Naive B cell (primary cell): ENCODE measurements around the gene DDX23. TPM values are rescaled to one million over a fixed set of nuclear protein-coding genes. Genes with fewer than 3 reads are reported as not detected.
"Not testable (repeated sequence)": the region's sequence is repeated elsewhere in the genome, so short reads cannot be mapped to it uniquely, and the experiment has no call there.

ENCODE experiments used
- ATAC-seq, 2 donors: fragments of 150-1000 bp; cut with Tn5 transposase; 2 replicates each; pipeline ENCODE4 v1.10.0; 2021; ENCODE audit warnings: low read depth in 2 of 2, mild to moderate bottlenecking in 2 of 2, moderate library complexity in 2 of 2
- DNase-seq: peaks from one replicate; pipeline ENCODE4 v3.0.0; 2022
- H3K27ac Mint-ChIP-seq, 6 donors: one replicate each; pipeline ENCODE4 v1.8.0; 2020 to 2022; ENCODE audit warnings: mild to moderate bottlenecking in 6 of 6, mixed read lengths in 6 of 6, moderate library complexity in 5 of 6, inconsistent platforms in 2 of 6
- H3K27me3 Mint-ChIP-seq, 3 donors: one replicate each; pipeline ENCODE4 v1.8.0; 2021 to 2022; ENCODE audit warnings: mixed read lengths in 3 of 3, mild to moderate bottlenecking in 1 of 3
- H3K36me3 Mint-ChIP-seq, 2 donors: one replicate each; pipeline ENCODE4 v1.8.0; 2020 to 2022; ENCODE audit warnings: mixed read lengths in 2 of 2, inconsistent platforms in 1 of 2, mild to moderate bottlenecking in 1 of 2
- H3K4me1 Mint-ChIP-seq, 3 donors: one replicate each; pipeline ENCODE4 v1.8.0; 2020 to 2022; ENCODE audit warnings: mixed read lengths in 3 of 3, inconsistent platforms in 1 of 3, mild to moderate bottlenecking in 1 of 3, moderate library complexity in 1 of 3
- H3K4me3 Mint-ChIP-seq, 8 donors: one replicate each; pipeline ENCODE4 v1.8.0; 2020 to 2022; ENCODE audit warnings: mild to moderate bottlenecking in 8 of 8, mixed read lengths in 8 of 8, moderate library complexity in 8 of 8, inconsistent platforms in 2 of 8
- H3K9me3 Mint-ChIP-seq, 7 donors: one replicate each; pipeline ENCODE4 v1.8.0; 2020 to 2022; ENCODE audit warnings: mixed read lengths in 7 of 7, mild to moderate bottlenecking in 5 of 7, inconsistent platforms in 2 of 7, moderate library complexity in 1 of 7
- polyA plus RNA-seq, 6 donors: library from polyadenylated mRNA; unstranded; fragments of 300-500 nt; fragmentation: Illumina TruSeq; gene quantifications; one replicate each; pipeline ENCODE4 v1.2.3, GENCODE V29; 2021; ENCODE audit warnings: low read depth in 6 of 6

Gene DDX23
- polyA plus RNA-seq, 6 donors from 2014 or later: 9.1 to 51.3 (median 29.9) TPM

DNA sequence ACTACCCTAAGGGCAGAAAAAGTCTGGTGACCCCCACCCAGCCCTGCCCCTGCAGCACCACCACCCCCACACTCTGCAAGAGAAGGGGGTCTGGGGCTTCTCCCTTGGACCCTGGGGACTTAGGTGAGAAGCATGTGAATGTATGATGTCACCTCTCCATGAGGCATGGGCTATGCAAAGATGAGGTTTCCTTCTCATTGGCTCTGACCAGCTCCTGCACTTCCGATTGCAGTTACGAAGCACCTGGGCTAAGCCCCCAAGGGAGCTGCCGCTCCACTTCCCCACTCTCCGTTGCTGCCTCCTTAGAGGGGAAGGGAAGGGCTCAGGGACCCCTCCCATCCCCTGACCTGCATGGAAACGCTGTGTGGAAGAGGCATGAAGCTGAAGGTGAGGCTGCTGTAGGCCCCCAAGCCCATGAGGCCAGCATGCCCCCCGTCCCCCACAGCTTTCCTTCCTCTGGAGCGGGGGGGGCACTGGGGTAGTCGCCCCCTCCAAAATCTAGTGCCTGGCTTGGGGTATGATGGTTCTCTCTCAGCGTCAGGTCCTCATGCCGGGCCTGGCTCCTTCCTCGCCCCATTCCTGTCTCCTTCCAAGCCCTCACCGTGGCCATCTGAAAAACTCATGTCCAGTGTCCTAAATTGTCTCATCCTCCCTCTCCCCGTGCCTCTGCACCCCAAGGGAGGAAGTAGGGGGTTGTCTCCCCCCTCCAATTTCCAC lies 5.5 kb upstream of the DDX23 start:
- Mint-ChIP-seq H3K27ac (peak overlapping the region in 1 of 6 donors; percentile 34), H3K36me3 (no peaks in the 10 kb centered on the region), H3K9me3 (no peaks in the 10 kb centered on the region), H3K27me3 (peaks cover 0 to 6% (median 0%) of the 10 kb centered on the region in 3 donors), H3K4me1 (peaks cover 7 to 10% (median 8%) of the 10 kb centered on the region in 3 donors), H3K4me3 (no peak overlapping the region)
- DNase-seq (no peak), ATAC-seq (peak in 1 of 2 donors; percentile 46)

DNA sequence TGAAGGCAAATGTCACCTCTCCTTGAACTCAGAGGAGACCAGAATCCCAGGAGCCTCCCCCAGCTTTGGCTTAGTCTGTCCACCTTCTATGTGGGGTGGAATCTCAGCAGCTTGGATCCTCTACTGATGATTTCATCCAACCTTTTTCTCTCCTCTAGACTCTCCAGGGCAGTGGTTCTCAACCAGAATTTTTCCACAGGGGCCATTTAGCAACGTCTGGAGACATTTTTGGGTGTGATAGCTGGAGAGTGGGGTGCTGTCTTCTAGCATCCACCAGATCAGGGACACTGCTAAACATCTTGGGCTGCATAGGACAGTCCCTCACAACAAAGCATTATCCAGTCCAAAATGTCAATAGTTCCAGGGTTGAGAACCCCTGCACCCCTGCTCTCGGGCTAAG lies 4.4 kb upstream of the DDX23 start:
- ATAC-seq (no peak), DNase-seq (no peak)
- no peaks in the 10 kb centered on the region for H3K9me3 Mint-ChIP-seq
- no peak overlapping the region for H3K4me3 Mint-ChIP-seq
- no peaks in the 10 kb centered on the region for H3K27me3 Mint-ChIP-seq
- H3K27ac Mint-ChIP-seq: no peak overlapping the region
- peaks cover 7 to 18% (median 13%) of the 10 kb centered on the region in 3 donors for H3K4me1 Mint-ChIP-seq
- H3K36me3 Mint-ChIP-seq: no peaks in the 10 kb centered on the region

DNA sequence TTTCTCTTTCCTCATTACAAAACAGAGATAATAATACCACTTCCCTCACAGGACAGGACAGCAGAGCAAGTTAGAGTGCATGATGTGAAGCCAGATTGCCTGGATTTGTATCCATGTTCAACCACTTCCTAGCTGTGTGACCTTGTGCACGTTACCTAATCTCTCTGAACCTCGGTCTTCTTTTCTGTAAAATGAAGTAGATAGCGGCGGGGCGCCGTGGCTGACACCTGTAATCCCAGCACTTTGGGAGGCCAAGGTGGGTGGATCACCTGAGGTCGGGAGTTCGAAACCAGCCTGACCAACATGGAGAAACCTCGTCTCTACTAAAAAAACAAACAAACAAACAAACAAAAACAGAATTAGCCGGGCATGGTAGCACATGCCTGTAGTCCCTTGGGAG lies 3.0 kb upstream of the DDX23 start:
- Mint-ChIP-seq H3K27ac (peak overlapping the region in 1 of 6 donors; percentile 87), H3K4me1 (peaks cover 18 to 32% (median 28%) of the 10 kb centered on the region in 3 donors), H3K4me3 (peak overlapping the region in 1 of 8 donors; percentile 25)
- H3K36me3 Mint-ChIP-seq, DNase-seq, H3K27me3 Mint-ChIP-seq, ATAC-seq, H3K9me3 Mint-ChIP-seq: not testable (repeated sequence)

GRCh38 chr12:48854488-48854887 lies 2.5 kb upstream of the DDX23 start:
- Mint-ChIP-seq H3K4me3 (peak overlapping the region in 1 of 8 donors; percentile 25), H3K9me3 (no peaks in the 10 kb centered on the region), H3K27me3 (no peaks in the 10 kb centered on the region), H3K36me3 (peaks cover 0 to 7% of the 10 kb centered on the region in 2 donors), H3K27ac (peak overlapping the region in 2 of 6 donors; percentile 39 to 52), H3K4me1 (peaks cover 22 to 37% (median 32%) of the 10 kb centered on the region in 3 donors)
- no peak for ATAC-seq
- no peak for DNase-seq

- Mint-ChIP-seq H3K9me3 (no peaks in the 10 kb centered on the region), H3K4me1 (peaks cover 26 to 43% (median 41%) of the 10 kb centered on the region in 3 donors), H3K36me3 (peaks cover 0 to 7% of the 10 kb centered on the region in 2 donors), H3K27me3 (no peaks in the 10 kb centered on the region), H3K4me3 (peak overlapping the region; percentile 93 to 99 (median 97)), H3K27ac (peak overlapping the region; percentile 92 to 98 (median 98))
- ATAC-seq: peak; percentile 21 to 36
- peak; percentile 84 for DNase-seq
Measured at GRCh38 chr12:48852734-48853688, 1.0 kb upstream of the DDX23 start.

DNA sequence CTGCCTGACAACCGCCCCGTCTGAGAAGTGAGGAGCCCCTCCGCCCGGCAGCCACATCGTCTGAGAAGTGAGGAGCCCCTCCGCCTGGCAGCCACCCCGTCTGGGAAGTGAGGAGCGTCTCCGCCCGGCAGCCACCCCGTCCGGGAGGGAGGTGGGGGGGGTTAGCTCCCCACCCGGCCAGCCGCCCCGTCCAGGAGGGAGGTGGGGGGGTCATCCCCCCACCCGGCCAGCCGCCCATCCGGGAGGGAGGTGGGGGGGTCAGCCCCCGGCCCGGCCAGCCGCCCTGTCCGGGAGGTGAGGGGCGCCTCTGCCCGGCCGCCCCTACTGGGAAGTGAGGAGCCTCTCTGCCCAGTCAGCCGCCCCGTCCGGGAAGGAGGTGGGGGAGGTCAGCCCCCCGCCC lies 9.9 kb downstream of the DDX23 start:
- ATAC-seq, H3K27ac Mint-ChIP-seq, H3K9me3 Mint-ChIP-seq, H3K4me1 Mint-ChIP-seq, H3K27me3 Mint-ChIP-seq, H3K4me3 Mint-ChIP-seq, DNase-seq: not testable (repeated sequence)
- peaks cover 12 to 19% of the 10 kb centered on the region in 2 donors for H3K36me3 Mint-ChIP-seq

GRCh38 chr12:48838048-48838447 lies 13.9 kb downstream of the DDX23 start:
- H3K4me1 Mint-ChIP-seq: no peaks in the 10 kb centered on the region
- H3K36me3 Mint-ChIP-seq: peaks cover 25 to 26% of the 10 kb centered on the region in 2 donors
- no peak overlapping the region for H3K4me3 Mint-ChIP-seq
- H3K27me3 Mint-ChIP-seq: no peaks in the 10 kb centered on the region
- no peak for ATAC-seq
- DNase-seq: no peak
- no peak overlapping the region for H3K27ac Mint-ChIP-seq
- H3K9me3 Mint-ChIP-seq: no peaks in the 10 kb centered on the region

- Mint-ChIP-seq H3K27me3 (no peaks in the 10 kb centered on the region), H3K4me3 (no peak overlapping the region), H3K4me1 (peaks cover 0 to 4% (median 0%) of the 10 kb centered on the region in 3 donors), H3K9me3 (no peaks in the 10 kb centered on the region), H3K27ac (no peak overlapping the region), H3K36me3 (peaks cover 40 to 45% of the 10 kb centered on the region in 2 donors)
- no peak for DNase-seq
- ATAC-seq: no peak
Measured at GRCh38 chr12:48832321-48833060, 19.5 kb downstream of the DDX23 start.

DNA sequence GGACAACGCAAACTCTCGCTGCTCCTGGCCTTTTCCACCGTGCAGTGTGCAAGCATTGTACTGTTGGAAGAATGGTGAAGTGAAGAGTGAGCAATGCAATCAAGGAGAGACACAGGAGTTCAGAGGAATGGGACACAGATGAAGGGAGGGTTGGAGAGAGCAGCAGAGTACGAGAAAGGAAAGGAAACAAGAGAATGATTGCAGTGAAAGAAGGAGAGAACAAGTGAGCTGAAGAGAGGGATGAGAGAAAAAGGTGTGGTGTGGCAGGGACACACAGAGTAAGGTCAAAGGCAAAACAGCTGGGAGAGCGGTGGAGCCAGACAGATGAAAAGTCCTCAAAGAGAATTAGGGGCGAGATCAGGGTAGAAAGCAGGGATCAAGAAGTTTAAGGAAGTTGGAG lies 20.7 kb downstream of the DDX23 start:
- Mint-ChIP-seq H3K27me3 (no peaks in the 10 kb centered on the region), H3K4me1 (peaks cover 0 to 5% (median 0%) of the 10 kb centered on the region in 3 donors), H3K36me3 (peaks cover 30 to 32% of the 10 kb centered on the region in 2 donors), H3K9me3 (no peaks in the 10 kb centered on the region), H3K4me3 (no peak overlapping the region), H3K27ac (no peak overlapping the region)
- ATAC-seq: no peak
- no peak for DNase-seq

GRCh38 chr12:48828841-48829575 lies 23.0 kb downstream of the DDX23 start:
- peaks cover 0 to 1% (median 0%) of the 10 kb centered on the region in 7 donors for H3K9me3 Mint-ChIP-seq
- H3K36me3 Mint-ChIP-seq: peaks cover 26% of the 10 kb centered on the region in 2 donors
- H3K27me3 Mint-ChIP-seq: no peaks in the 10 kb centered on the region
- ATAC-seq: no peak
- no peak overlapping the region for H3K27ac Mint-ChIP-seq
- H3K4me1 Mint-ChIP-seq: peaks cover 0 to 13% (median 2%) of the 10 kb centered on the region in 3 donors
- no peak for DNase-seq
- H3K4me3 Mint-ChIP-seq: no peak overlapping the region

GRCh38 chr12:48828293-48828692 lies 23.7 kb downstream of the DDX23 start:
- ATAC-seq: no peak
- Mint-ChIP-seq H3K4me3 (no peak overlapping the region), H3K9me3 (peaks cover 0 to 1% (median 0%) of the 10 kb centered on the region in 7 donors), H3K4me1 (peaks cover 0 to 13% (median 2%) of the 10 kb centered on the region in 3 donors), H3K27ac (peak overlapping the region in 1 of 6 donors; percentile 71), H3K27me3 (no peaks in the 10 kb centered on the region), H3K36me3 (peaks cover 22 to 26% of the 10 kb centered on the region in 2 donors)
- no peak for DNase-seq

- no peak for DNase-seq
- ATAC-seq: no peak
- no peak overlapping the region for H3K4me3 Mint-ChIP-seq
- peaks cover 0 to 1% (median 0%) of the 10 kb centered on the region in 7 donors for H3K9me3 Mint-ChIP-seq
- no peaks in the 10 kb centered on the region for H3K27me3 Mint-ChIP-seq
- H3K36me3 Mint-ChIP-seq: peaks cover 19 to 26% of the 10 kb centered on the region in 2 donors
- no peak overlapping the region for H3K27ac Mint-ChIP-seq
- peaks cover 0 to 13% (median 2%) of the 10 kb centered on the region in 3 donors for H3K4me1 Mint-ChIP-seq
Measured at GRCh38 chr12:48827513-48828096, 24.4 kb downstream of the DDX23 start.
